ENCODE data around the gene WDPCP. TPM values are rescaled to one million over a fixed set of nuclear protein-coding genes. Genes with fewer than 3 reads are reported as not detected.

Gene WDPCP
- total and polyA plus RNA-seq, 2 of the 13 experiments (the other 11 are each of a cell fraction or from before 2014, with no cell fraction given): 2.9 to 5.2 TPM

GRCh38 chr2:63588385-63589147, at the start of gene WDPCP, which contains the start of gene MDH1 (continued):
- TF ChIP-seq RERE (CRISPR knock-in tag; IDR thresholded peaks at IDR 0.05; ENCODE audit: low read depth) (no peak), ZNF501 (CRISPR knock-in tag; IDR thresholded peaks at IDR 0.05) (peak; percentile 95), ZMYM4 (CRISPR knock-in tag; IDR thresholded peaks at IDR 0.05) (peak; percentile 95), EED (CRISPR knock-in tag; IDR thresholded peaks at IDR 0.05) (peak; percentile 95), MEIS1 (CRISPR knock-in tag; IDR thresholded peaks at IDR 0.05; ENCODE audit: borderline replicate concordance) (no peak), ZNF549 (CRISPR knock-in tag; IDR thresholded peaks at IDR 0.05) (no peak), ZSCAN29 (CRISPR knock-in tag; conservative IDR thresholded peaks at IDR 0.05) (no peak), ZNF720 (CRISPR knock-in tag; IDR thresholded peaks at IDR 0.05) (peak; percentile 68; the same call in 1 of the 2 replicates), ZKSCAN5 (CRISPR knock-in tag; IDR thresholded peaks at IDR 0.05) (no peak; the same call in 1 of the 2 replicates), ZNF687 (CRISPR knock-in tag; IDR thresholded peaks at IDR 0.05) (peak; percentile 83), GATA4 (IDR thresholded peaks at IDR 0.05; ENCODE audit: borderline replicate concordance, low read depth) (peak; percentile 67), HDAC2 (CRISPR knock-in tag; IDR thresholded peaks at IDR 0.05) (peak; percentile 83; the same call in 1 of the 2 replicates), ZNF556 (CRISPR knock-in tag; IDR thresholded peaks at IDR 0.05; ENCODE audit: borderline replicate concordance) (no peak; the same call in 1 of the 2 replicates), MYNN (CRISPR knock-in tag; IDR thresholded peaks at IDR 0.05; ENCODE audit: low read depth) (peak; percentile 93), BCL3 (CRISPR knock-in tag; IDR thresholded peaks at IDR 0.05) (peak; percentile 23)
- TF ChIP-seq, protein P1, sequence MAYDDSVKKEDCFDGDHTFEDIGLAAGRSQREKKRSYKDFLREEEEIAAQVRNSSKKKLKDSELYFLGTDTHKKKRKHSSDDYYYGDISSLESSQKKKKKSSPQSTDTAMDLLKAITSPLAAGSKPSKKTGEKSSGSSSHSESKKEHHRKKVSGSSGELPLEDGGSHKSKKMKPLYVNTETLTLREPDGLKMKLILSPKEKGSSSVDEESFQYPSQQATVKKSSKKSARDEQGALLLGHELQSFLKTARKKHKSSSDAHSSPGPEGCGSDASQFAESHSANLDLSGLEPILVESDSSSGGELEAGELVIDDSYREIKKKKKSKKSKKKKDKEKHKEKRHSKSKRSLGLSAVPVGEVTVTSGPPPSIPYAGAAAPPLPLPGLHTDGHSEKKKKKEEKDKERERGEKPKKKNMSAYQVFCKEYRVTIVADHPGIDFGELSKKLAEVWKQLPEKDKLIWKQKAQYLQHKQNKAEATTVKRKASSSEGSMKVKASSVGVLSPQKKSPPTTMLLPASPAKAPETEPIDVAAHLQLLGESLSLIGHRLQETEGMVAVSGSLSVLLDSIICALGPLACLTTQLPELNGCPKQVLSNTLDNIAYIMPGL (CRISPR knock-in tag; IDR thresholded peaks at IDR 0.05; ENCODE audit: borderline replicate concordance in 1 of 2, low read depth in 1 of 2): peak; percentile 45 to 96; a peak in 2 of 4 replicates

All from HepG2 (cell line).